B cell (primary cell): ENCODE results near the gene ACER1.

Experiments
- CTCF ChIP-seq: fragments of 200-600 bp; IDR thresholded peaks from one replicate; pipeline ENCODE4 v1.8.0; 2022; ENCODE audit warnings: antibody characterized with exemption, mild to moderate bottlenecking
- EZH2 ChIP-seq: IDR thresholded peaks from 2 replicates; pipeline ENCODE4 v1.6.1; 2012; ENCODE audit warnings: borderline replicate concordance, low read depth, mild to moderate bottlenecking, moderate library complexity, low read length; ENCODE audit not compliant: insufficient read depth, poor library complexity, severe bottlenecking

GRCh38 chr19:6278051-6278450, 55.4 kb downstream of the ACER1 start:
- no peak for TF ChIP-seq CTCF
- no peak for TF ChIP-seq EZH2
